ENCODE measurements around the gene POLR3K.

The POLR3K gene

DNA sequence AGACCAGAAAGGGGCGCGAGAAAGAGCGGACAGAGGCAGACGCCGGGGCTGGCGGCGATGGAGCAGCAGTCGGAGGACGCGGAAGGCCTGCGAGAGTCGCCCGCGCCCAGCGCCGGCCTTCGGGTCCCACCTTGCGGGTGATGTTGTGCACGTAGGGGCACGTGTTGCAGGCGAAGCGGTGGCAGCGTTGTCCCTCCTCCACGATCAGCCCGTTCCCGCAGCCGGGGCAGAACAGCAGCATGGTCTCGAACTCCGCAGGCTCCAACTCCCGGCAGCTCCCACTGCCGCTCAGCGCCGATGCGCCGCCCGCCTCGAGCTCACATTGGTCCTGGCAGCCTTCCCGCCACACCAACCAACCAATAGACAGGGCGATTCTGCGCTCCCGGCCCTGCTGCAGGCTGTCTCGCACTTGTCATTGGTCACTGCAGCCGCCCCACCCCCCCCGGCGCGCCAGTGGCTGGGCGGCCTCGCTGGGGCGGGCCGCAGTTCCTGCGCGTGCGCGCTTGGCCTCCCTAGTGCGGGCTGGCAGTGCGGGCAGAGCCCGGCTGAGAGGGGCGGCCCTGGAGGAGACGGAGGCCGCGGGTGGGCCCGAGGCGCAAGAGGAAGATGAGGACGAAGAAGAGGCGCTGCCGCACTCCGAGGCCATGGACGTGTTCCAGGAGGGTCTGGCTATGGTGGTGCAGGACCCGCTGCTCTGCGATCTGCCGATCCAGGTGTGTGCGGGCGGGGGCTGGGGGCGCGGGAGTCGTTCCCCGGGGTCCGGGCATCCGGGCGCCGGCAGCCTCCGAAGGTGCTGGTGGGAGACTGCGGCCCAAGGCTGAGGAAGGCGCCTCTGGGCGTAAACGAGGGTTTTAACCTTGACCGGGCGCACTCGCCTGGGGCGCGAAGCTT is at the start of gene POLR3K, which contains the start of gene SNRNP25:
TSS of gene POLR3K (minus strand) at position 263 of the 891 bp plus-strand sequence. CDS start at position 241, 22 bp downstream.
TSS of gene SNRNP25 (plus strand) at position 483 of the 891 bp plus-strand sequence. CDS start at position 672, 189 bp downstream.
- peak; percentile 99 for DNase-seq

GRCh38 chr16:102060-102855 is 48.9 kb upstream of the POLR3K start:
- no peak for DNase-seq

DNA sequence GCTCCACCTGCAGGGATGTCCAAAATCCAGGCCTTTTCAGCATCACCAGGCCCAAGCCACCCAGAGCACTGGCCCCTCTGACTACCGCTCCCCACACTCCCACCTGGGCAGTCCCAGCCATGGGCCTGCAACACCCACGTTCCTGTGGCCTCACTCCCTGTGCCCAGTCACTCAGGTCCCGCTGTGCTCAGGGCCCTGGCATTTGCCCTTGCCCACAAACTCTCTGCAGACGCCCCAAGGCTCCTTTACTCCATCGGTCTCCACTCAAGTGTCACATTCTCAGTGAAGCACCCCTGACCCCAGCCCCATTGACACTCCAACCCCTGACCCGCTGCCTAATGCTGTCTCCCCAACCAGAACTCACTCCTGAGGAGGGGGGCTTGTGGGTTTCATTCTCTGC is 48.2 kb upstream of the POLR3K start:
- no peak for DNase-seq

DNA sequence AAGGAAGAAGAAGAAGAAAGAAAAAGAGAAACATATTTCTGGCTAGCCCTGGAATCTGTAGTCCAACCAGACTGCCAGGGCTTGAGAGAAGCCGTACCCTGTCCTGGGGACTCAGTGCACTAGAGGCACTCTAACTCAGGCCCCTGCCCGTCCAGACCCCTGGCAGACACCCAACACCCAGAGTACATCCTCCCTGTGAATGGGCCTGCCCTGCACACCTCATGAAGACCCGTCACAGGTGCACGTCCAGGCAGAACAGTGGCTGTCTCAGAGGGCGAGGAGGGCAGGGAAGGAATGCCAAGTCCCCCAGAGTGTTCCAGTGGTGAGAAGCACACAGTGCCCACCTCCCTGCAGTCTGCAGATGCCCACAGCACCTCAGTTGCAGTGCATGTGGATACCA is 47.6 kb upstream of the POLR3K start:
- DNase-seq, result no peak

- no peak for DNase-seq
Measured at GRCh38 chr16:97822-98221, 44.4 kb upstream of the POLR3K start.

- DNase-seq, result peak; percentile 95
Measured at GRCh38 chr16:96935-97381, 43.5 kb upstream of the POLR3K start.

- DNase-seq, result no peak
Measured at GRCh38 chr16:94918-95265, 41.5 kb upstream of the POLR3K start.

DNA sequence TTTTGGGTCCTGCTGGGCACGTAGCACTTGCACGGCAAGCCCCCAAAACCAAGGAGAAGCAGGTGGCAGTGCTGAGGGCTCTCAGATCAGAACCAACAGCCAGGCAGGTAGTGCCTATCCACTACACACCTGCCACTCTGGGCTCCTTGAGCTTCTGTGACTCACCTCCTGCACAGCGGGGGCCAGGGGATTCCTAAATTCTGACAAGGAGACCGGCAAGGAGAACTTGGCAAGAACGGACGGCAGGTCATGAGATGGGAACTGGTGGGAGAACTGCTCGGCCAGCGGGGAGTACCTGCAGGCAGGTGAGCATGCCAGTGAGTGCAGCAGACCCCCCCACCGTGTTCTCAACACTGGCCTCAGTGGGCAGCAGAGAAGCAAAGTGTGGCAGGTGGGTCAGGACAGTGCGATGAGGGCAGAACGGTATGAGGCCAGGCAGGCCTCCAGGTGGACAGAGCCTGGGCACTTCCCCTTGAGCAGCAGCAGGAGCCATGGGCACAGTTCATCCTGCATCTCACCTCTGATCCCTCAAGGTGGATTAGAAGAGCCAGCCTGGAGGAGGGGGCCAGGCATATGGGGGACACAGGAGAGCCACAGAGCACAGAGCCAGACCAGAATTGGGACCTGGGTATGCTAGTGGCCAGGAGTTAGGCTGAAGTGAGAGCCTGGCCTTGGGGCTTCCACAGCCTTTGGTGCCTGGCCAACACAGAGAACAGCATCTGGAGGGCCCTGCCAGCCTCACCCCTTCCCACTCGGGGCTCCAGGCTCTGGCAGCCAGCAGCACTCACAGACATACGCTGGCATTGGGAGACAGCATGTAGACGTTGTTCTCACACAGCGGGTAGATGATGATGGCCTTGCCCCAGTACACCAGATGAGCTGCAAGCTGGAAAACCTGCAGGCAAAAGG is 39.3 kb upstream of the POLR3K start:
- DNase-seq, result no peak

GRCh38 chr16:91484-91883 is 38.1 kb upstream of the POLR3K start:
- DNase-seq, result no peak

GRCh38 chr16:89391-90302 is 36.2 kb upstream of the POLR3K start:
- no peak for DNase-seq

GRCh38 chr16:88613-89012 is 35.2 kb upstream of the POLR3K start:
- no peak for DNase-seq

DNA sequence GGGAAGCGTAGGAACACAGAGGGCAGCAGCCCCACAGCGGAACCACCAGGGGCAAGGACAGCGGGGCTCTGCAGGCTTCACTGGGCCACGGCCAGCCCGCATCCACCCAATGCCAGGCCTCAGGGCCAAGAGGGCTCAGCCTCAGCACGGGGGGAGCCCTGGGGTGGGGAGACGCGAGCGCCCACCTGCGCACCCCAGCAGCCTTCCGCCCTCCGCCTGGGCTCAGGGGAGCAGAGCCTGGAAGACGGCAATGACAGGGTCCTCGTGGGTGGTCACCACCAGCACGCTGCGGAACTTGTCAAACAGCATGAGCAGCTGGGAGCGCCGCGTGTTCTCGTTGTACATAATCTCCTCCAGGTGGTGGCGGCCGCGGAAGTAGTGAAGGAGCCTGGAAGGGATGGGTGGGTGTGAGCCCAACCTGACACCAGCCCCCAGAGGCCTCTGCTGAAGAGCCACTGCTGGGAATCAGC is 33.1 kb upstream of the POLR3K start:
- peak; percentile 71 for DNase-seq

GRCh38 chr16:85865-86264 is 32.5 kb upstream of the POLR3K start:
- no peak for DNase-seq

DNA sequence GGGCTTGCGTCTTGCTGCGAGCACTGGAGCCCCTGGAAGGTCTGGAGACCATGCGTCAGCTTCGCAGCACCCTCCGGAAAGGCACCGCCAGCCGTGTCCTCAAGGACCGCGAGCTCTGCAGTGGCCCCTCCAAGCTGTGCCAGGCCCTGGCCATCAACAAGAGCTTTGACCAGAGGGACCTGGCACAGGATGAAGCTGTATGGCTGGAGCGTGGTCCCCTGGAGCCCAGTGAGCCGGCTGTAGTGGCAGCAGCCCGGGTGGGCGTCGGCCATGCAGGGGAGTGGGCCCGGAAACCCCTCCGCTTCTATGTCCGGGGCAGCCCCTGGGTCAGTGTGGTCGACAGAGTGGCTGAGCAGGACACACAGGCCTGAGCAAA is 32.0 kb upstream of the POLR3K start:
- no peak for DNase-seq

DNA sequence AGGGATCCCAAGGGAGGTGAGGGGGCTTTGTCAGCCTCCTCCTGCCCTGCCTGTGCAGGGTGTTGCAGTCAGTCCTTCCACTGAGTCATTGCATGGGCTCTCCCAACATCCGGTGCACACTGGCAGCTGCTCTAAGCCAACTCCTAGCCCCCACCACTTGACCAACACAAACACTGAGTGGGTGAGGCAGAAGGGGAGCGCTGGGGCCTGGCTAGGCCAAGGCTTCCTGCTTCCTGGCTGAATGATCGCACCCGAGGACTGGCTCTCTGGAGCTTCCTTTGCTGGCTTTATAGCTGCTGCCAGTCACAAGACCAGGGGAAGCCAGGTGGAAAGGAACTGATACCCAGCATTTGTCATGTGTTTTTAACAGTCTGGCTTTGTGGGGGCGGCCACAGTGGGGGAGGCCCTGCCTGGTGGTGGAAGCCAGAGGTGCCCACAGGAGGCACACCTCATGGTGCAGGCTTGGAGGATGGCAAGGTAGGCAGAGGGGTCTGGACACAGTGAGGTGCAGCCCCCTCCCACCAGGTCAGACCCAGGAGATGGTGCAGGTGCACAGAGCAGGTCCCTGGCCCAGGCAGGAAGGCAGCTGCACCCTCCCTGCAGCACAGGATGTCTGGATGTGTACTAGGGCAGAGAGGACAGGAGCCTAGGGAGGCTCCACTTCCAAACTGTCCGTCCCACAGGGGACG is 31.5 kb upstream of the POLR3K start:
- DNase-seq, result no peak

DNA sequence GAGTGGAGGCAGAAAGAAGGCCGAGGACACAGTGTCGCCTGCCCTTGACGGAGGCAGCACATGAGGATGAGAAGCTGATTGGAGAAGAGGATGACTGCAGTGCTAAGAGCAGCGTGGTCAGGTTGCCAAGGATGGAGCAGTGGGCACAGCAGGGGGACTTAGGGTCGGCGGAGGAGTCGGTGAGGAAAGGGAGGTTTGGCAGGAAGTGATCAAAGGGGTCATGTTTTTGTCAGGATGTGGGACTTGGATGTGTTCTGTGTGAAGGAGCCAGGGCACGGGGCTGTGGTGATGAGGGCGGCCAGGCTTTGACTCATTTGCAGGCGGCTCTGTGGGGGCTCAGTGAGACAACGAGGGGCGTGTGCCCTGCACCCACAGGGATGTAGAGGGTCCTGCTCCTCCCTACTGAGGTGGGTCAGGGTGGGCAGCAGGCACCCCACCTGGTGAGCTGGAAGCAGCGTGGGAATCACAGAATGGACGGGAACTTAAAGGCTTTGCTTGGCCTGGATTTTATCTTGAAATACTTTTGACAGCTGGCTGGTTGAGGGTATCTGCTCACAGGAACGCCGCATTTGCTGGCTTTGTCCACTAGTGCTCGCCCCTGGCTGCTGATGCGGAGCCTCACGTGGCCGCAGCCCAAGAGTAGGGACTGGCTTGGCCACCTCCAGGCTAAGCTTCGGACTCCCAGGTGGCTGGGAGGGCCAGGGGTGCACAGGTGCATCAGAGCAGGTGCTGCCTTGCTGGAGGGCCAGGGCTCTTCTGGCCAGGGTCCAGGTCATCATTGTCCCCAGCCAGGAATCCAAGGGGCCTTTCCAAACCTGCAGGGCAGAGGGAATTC is 30.6 kb upstream of the POLR3K start:
- no peak for DNase-seq

- no peak for DNase-seq
Measured at GRCh38 chr16:83060-83603, 29.7 kb upstream of the POLR3K start.

GRCh38 chr16:79151-80054 is 26.0 kb upstream of the POLR3K start:
- DNase-seq, result no peak
